GM12873 (cell line): ENCODE data around the gene RNF10.

Source experiments
- TF ChIP-seq, protein P1 (sequence below): IDR thresholded peaks from 2 replicates; pipeline ENCODE4 v1.5.1; 2012; ENCODE audit warnings: low read depth, mild to moderate bottlenecking, moderate library complexity, low read length, control low read depth; ENCODE audit not compliant: insufficient read depth; ENCODE audit errors: missing control alignments

RNF10 gene

DNA sequence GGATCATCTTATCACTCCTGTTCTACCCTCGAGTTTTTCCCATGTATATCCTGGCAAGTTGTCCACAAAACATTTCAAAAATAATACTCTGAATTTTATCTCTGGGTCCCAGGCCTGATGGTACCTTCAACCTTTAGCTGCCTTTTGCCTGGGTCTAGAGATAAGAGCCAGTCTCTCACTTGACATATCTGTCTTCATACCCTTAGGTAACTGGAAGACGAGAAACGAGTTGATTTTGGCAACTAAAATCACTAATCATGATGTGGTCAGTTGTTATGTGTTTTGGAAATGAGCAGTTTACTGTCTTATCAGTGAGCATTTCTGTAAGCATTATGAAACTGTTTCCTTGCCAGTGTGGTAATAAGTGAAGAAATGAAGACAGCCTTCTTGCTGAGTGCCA, 6.3 kb downstream of the RNF10 start:
- TF ChIP-seq, protein P1, sequence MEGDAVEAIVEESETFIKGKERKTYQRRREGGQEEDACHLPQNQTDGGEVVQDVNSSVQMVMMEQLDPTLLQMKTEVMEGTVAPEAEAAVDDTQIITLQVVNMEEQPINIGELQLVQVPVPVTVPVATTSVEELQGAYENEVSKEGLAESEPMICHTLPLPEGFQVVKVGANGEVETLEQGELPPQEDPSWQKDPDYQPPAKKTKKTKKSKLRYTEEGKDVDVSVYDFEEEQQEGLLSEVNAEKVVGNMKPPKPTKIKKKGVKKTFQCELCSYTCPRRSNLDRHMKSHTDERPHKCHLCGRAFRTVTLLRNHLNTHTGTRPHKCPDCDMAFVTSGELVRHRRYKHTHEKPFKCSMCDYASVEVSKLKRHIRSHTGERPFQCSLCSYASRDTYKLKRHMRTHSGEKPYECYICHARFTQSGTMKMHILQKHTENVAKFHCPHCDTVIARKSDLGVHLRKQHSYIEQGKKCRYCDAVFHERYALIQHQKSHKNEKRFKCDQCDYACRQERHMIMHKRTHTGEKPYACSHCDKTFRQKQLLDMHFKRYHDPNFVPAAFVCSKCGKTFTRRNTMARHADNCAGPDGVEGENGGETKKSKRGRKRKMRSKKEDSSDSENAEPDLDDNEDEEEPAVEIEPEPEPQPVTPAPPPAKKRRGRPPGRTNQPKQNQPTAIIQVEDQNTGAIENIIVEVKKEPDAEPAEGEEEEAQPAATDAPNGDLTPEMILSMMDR = no peak

DNA sequence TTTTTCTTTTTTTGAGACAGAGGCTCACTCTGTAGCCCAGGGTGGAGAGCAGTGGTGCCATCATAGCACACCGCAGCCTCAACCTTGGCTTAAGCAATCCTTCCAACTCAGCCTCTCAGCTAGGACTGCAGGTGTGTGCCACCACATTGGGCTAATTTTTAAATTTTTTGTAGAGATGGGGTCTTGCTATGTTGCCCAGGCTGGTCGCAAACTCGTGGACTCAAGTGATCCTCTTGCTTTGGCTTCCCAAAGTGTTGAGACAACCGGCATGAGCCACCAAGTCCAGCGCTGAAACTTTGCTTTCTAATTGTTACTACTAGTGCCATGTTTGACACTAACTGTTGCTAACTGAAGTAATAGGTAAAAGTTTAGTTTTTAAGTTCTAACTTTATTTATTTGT, 8.0 kb downstream of the RNF10 start:
- TF ChIP-seq, protein P1 = no peak

DNA sequence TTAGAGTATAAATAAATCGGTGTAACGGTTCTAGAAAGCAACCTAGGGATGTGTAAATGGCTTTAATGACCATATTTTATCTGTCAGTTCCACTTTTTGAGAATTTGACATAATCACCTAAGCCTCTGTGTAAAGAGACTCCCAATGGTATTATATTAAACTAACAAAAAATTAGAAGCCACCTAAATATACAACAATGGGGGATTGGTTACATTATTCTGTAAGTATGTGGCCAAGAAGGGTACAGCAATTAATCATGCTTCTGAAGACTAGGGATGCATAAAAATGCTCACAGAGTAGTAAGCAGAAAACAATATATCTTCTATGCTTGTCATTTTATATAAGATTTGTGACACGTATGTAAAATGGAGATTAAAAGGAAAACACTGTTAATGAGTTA, 10.5 kb downstream of the RNF10 start:
- TF ChIP-seq, protein P1 = no peak

DNA sequence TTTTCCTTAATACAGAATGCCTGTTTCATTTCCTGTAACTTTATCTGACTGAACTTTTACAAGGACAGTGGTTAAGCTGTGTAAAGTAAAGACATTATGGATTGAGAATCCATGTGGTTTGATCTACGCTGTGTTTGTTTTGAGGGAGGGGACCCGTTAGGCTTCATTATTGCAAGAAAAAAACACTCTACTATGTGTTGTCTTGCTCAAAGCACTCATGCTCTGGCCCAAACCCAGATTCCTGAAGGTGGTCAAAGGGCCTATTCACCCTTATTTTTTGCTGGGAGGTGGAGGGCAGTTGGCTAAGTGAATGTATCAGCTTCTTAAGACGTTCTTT, 11.9 kb downstream of the RNF10 start:
- TF ChIP-seq, protein P1 = no peak

DNA sequence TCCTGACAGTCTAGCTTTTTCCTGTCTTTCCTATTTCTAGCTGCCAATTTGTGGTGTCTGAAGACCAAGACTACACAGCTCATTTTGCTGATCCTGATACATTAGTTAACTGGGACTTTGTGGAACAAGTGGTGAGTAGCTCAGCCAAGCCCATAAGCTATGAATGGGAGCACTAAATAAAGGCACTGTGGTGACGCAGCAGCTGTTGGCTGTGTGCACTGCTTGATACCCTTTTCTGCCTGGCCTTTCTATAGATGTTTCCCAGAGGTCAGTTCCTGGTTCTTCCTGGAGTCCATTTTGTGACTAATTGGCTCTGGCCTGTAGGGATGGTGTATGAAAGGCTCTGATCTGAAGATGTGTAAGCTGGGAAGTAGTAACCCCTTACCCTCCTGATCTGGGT, 20.5 kb downstream of the RNF10 start:
- TF ChIP-seq, protein P1 = no peak

DNA sequence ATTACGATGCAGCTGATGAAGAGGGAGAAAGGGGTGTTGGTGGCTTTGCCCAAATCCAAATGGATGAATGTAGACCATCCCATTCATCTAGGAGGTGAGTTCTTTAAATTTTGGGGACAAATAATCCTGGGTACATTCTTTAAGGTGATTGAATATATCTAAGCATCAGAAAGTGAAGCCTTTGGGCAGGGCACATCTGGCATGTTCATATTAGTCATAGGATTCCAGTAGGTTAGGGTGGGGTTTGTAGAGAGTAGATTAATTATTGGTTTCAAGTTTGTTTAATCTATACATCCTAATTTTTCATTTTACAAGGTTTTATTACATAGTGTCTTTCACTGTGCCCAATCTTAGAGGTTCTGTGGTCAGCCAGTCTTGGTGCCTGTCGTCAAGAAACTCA, 23.4 kb downstream of the RNF10 start:
- TF ChIP-seq, protein P1 = no peak

DNA sequence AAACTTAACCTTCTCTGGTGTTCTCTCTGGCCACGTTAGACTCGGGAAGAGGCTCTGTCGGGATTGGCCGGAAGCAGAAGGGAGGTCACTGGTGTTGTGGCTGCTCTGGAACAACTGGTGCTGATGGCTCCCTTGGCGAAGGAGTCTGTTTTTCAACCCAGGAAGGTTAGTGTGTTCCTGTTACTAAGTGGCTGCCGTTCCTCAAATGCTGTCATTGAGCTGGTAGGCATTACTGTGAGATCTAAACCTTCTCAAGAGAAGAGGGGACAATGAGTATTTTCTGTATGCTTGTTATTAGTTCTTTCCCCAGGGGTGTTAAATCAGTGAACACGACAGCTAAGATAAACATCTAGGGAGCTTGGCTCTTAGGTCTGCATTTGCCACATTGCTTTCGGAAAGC, 28.8 kb downstream of the RNF10 start:
- TF ChIP-seq, protein P1 = no peak

DNA sequence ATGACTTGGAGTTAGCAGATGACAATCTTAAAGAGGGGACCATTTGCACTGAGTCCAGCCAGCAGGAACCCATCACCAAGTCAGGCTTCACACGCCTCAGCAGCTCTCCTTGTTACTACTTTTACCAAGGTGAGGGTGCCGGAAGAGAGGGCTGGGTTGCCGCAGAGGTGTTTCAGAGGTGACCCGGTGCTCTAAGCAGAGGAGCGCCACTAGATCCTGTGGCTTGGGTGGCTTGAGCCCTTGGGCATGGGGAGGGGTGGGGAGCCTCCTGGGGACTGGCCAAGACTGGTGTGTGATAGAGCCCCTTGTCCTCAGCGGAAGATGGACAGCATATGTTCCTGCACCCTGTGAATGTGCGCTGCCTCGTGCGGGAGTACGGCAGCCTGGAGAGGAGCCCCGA, 29.3 kb downstream of the RNF10 start:
- TF ChIP-seq, protein P1 = no peak
